DMS79 treated with DMSO at 0.1 percent for 48 hours (cell line): ENCODE measurements around the gene CASKIN2.
A peak's percentile ranks its signal among the peaks of the same experiment; 100 is the strongest.

Source experiments
- DNase-seq: peaks from one replicate; lab custom pipeline; 2025; lab: John Stamatoyannopoulos, UW

Gene CASKIN2, protein sequence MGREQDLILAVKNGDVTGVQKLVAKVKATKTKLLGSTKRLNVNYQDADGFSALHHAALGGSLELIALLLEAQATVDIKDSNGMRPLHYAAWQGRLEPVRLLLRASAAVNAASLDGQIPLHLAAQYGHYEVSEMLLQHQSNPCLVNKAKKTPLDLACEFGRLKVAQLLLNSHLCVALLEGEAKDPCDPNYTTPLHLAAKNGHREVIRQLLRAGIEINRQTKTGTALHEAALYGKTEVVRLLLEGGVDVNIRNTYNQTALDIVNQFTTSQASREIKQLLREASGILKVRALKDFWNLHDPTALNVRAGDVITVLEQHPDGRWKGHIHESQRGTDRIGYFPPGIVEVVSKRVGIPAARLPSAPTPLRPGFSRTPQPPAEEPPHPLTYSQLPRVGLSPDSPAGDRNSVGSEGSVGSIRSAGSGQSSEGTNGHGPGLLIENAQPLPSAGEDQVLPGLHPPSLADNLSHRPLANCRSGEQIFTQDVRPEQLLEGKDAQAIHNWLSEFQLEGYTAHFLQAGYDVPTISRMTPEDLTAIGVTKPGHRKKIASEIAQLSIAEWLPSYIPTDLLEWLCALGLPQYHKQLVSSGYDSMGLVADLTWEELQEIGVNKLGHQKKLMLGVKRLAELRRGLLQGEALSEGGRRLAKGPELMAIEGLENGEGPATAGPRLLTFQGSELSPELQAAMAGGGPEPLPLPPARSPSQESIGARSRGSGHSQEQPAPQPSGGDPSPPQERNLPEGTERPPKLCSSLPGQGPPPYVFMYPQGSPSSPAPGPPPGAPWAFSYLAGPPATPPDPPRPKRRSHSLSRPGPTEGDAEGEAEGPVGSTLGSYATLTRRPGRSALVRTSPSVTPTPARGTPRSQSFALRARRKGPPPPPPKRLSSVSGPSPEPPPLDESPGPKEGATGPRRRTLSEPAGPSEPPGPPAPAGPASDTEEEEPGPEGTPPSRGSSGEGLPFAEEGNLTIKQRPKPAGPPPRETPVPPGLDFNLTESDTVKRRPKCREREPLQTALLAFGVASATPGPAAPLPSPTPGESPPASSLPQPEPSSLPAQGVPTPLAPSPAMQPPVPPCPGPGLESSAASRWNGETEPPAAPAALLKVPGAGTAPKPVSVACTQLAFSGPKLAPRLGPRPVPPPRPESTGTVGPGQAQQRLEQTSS (N-terminal part only)

GRCh38 chr17:75515496-75516254 is at the start of gene CASKIN2:
TSS of gene CASKIN2 (minus strand) at chr17:75515537. CDS start at chr17:75513804, 1,733 bp downstream.
- peak; percentile 75 for DNase-seq

GRCh38 chr17:75565066-75565465 is 49.7 kb upstream of the CASKIN2 start:
- DNase-seq: no peak

DNA sequence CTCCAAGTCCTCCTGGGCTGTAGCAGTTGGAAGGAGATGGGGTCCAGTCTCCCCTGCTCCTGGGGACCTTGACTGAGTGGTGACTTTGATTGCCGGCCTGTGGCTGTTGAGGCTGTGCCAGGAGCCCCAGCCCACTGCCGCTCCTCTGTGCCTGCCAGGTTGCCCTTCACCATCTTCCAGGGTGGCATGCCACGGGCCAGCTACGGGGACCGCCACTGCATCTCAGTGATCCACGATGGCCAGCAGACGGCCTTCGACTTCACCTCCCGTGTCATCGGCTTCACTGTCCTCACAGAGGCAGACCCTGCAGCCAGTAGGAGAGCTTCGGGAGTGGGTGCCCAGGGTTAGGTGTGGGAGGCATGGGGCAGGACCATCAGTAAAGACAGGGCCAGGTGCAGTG is 48.9 kb upstream of the CASKIN2 start:
- DNase-seq: no peak

- no peak for DNase-seq
Measured at GRCh38 chr17:75563063-75563758, 47.9 kb upstream of the CASKIN2 start.

GRCh38 chr17:75561927-75562603 is 46.7 kb upstream of the CASKIN2 start:
- no peak for DNase-seq

DNA sequence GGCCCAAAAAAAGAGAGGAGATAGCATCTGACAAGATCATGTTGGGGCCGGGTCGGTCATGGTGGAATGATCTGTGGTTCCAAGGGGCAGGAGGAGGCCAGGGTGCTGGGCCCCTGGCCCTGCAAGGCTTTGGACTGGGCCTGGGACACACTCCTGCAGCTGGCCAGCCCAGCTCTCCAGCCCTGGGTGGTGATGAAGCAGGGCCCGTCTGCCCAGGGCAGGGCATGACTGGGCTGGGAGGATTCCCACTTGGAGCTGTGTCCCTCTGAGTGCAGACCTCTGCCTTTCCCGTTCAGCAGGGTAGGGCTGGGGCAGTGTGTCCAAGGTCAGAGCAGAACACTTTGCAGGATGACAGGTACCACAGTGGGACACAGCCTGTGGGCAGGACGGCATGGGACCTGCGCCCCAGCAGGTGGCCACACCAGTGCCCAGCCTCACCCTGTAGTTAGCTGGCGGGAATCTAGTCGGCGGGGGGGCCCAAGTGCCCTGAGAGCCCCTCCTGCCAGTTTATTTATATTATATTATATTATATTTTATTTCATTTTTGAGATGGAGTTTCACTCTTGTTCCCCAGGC is 44.7 kb upstream of the CASKIN2 start:
- no peak for DNase-seq

DNA sequence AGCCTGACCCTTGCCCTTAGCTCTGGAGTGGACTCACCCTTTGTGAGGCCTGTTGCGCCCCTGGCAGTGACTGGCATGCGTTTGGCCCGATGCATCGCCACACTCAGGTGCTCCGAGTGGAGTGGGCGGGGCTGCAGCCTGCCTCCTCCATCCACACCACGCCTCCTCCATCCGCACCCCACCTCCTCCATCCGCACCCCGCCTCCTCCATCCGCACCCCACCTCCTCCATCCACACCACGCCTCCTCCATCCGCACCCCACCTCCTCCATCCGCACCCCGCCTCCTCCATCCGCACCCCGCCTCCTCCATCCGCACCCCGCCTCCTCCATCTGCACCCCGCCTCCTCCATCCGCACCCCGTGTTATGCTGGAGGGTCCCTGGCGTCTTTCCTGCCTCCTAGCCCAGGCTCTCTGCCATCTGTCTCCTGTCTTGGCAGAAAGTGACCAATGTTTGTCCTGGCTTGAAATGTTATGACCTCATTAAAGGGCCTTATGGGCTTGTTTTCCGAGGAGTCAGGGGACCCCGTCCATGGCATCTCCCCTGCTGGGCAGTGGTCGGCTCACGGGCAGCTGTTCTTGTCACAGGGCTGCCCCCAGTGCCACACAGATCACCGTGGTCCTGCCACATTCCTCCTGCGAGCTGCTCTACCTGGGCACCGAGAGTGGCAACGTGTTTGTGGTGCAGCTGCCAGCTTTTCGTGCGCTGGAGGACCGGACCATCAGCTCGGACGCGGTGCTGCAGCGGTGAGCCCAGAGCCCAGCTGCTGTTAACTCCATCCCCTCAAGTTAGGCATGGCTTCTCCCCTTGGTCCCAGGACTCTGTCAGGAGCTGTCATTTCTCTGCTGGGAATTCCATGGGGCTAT is 43.6 kb upstream of the CASKIN2 start:
- no peak for DNase-seq

GRCh38 chr17:75557852-75558665 is 42.7 kb upstream of the CASKIN2 start:
- DNase-seq: no peak

DNA sequence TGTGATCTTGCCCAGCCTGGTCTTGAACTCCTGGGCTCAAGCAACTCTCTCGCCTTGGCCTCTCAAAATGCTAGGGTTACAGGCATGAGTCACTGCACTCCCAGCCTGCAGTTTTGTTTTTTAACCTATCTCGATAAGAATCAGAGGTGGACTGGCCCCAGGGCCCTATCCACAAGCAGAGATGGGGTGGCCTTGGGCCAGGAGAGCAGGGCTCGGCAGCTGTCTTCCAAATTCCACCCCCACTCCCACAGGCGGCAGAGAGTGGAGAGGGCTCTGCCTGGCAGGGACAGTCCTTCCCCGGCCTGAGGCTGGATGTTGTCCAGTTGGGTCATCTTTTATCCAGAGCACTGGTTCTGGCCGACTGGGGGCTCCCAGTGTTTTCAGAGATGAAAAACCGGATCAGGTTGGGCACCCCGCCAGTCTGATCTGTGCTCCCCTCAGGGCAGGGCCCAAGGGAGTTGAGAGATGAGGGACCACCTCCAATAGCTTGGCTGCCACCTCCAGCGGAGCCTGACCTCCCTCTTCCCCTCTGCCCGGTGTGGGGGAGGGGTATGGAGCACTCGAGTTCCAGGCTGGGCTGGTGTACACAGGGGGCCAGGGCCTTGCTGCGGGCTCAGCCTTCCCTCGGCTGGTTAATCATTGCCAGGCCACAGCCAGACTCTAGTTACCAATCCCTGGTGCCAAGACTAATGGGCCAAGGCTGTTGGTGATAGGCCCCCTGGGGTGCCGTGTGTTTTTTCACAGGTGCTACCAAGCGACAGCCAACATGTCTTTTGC is 41.9 kb upstream of the CASKIN2 start:
- DNase-seq: no peak

GRCh38 chr17:75555679-75556153 is 40.4 kb upstream of the CASKIN2 start:
- DNase-seq: no peak

GRCh38 chr17:75553295-75554110 is 38.2 kb upstream of the CASKIN2 start:
- DNase-seq: no peak

- DNase-seq: no peak
Measured at GRCh38 chr17:75552425-75553294, 37.3 kb upstream of the CASKIN2 start.

- DNase-seq: no peak
Measured at GRCh38 chr17:75551266-75551665, 35.9 kb upstream of the CASKIN2 start.

GRCh38 chr17:75550139-75550465 is 34.8 kb upstream of the CASKIN2 start:
- DNase-seq: no peak
